HUES48 (cell line): ENCODE results near the gene MYLK.

Experiments used
- H3K27ac ChIP-seq: one replicate; pipeline ENCODE4 v1.7.0; 2013; ENCODE audit warnings: low read depth, low read length, inconsistent platforms
- H3K27me3 ChIP-seq: 2 replicates; pipeline ENCODE4 v1.6.1; 2013; ENCODE audit warnings: mild to moderate bottlenecking, low read length; ENCODE audit not compliant: control insufficient read depth, insufficient read depth
- H3K36me3 ChIP-seq: 2 replicates; pipeline ENCODE4 v1.6.1; 2013; ENCODE audit warnings: low read length; ENCODE audit not compliant: control insufficient read depth, insufficient read depth
- H3K4me1 ChIP-seq: 2 replicates; pipeline ENCODE4 v1.6.1; 2013; ENCODE audit warnings: mild to moderate bottlenecking, low read length; ENCODE audit not compliant: control insufficient read depth, insufficient read depth
- H3K4me3 ChIP-seq: 2 replicates; pipeline ENCODE4 v1.5.1; 2013; ENCODE audit warnings: mild to moderate bottlenecking, low read depth, low read length
- H3K9ac ChIP-seq: 2 replicates; pipeline ENCODE4 v1.6.1; 2013; ENCODE audit warnings: mild to moderate bottlenecking, low read depth, low read length, moderate library complexity
- H3K9me3 ChIP-seq: 2 replicates; pipeline ENCODE4 v1.6.1; 2013; ENCODE audit warnings: low read length; ENCODE audit not compliant: control insufficient read depth, insufficient read depth

MYLK gene

DNA sequence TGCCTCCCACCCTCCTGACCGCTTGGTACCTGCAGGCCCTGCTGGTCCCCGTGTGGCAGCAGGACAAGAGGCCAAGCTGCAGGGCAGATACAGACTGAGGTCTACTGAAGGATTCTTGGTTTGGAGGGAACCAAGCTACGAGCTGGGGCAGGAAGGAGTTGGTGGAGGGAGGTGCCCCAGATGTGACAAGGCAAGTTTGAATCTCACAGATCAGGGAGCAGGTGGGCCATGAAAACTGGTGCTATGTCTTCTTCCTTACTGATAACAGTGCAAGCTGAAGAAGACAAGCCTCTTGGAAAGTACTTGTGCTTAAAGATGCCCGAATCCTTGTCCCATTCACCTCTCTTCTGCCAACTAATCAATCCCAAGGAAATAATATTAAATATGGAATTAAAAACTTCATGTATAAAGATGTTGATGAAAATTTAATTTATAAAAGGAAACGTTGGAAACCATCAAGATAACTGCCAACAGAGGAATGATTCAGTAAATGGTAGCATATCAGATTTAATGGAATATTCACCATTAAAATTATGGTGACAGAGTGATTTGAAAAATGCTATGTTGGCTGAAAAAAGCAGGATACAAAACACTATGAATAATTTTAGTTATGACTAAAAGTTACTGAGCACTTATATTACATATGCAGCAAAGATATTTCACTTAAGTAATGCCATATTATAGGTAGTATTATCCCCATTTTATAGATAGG is 107.9 kb downstream of the MYLK start:
- H3K27ac ChIP-seq = no peak overlapping the region
- no peaks in the 10 kb centered on the region for H3K9me3 ChIP-seq
- H3K4me3 ChIP-seq = no peak overlapping the region
- no peaks in the 10 kb centered on the region for H3K36me3 ChIP-seq
- no peak overlapping the region for H3K9ac ChIP-seq
- H3K4me1 ChIP-seq = no peaks in the 10 kb centered on the region
- no peaks in the 10 kb centered on the region for H3K27me3 ChIP-seq

DNA sequence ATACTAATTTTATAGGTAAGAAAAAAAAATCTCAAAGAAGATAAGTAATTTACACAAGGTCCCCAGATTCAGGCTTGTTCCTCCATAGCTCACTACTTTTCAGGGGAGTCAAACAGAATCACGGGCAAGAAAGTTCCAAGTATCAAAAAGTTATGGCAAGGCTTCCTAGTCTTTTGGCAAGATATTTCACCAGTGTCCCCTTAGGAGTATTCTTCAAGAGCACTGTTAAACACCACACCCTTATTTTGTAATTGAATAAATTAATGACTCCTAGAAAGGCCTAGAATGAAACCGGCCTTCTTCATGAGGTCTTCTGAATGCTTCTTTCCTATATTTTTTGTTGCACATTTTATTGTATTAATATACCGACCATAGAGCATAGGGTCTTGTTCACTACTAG is 109.7 kb downstream of the MYLK start:
- Histone ChIP-seq H3K9me3 (no peaks in the 10 kb centered on the region), H3K4me1 (no peaks in the 10 kb centered on the region), H3K27me3 (no peaks in the 10 kb centered on the region), H3K27ac (no peak overlapping the region), H3K9ac (no peak overlapping the region), H3K36me3 (no peaks in the 10 kb centered on the region), H3K4me3 (no peak overlapping the region)

DNA sequence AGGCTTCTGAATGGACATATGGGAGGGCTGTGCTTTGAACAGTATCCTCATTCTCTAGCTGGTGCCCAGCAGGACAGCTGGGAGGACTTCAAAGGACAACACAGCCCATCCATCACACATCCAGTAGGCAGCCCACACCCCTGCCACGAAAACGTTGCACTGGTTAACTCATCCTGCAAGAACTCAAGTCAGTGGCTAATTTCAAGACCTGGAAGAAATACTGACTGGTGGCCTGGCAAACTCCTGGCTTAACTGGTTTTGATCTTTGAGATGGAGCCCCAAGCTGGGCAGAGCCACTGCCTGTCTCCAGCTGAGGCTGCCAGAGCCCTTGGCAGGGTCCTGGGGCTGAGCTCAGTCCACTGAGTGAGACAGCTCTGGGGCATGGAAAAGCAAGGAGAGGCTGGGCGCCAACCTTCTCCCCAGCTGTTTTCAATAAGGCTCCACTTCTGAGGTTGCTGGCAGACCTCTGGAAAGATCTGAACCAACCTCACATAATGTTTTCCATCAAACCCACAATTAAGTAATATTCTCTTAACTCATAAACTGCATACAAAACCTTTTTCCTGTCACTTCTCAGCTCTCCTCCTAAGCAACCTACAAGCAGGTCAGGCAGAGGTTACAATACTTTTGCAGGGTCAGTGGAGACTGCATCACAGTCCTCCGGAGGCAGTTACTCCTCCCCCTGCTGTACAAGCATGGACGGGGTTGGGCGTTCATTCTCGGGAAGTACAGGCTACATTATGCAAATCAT is 110.3 kb downstream of the MYLK start:
- Histone ChIP-seq H3K27ac (no peak overlapping the region), H3K9me3 (no peaks in the 10 kb centered on the region), H3K36me3 (no peaks in the 10 kb centered on the region), H3K4me1 (no peaks in the 10 kb centered on the region), H3K27me3 (no peaks in the 10 kb centered on the region), H3K9ac (no peak overlapping the region), H3K4me3 (no peak overlapping the region)

DNA sequence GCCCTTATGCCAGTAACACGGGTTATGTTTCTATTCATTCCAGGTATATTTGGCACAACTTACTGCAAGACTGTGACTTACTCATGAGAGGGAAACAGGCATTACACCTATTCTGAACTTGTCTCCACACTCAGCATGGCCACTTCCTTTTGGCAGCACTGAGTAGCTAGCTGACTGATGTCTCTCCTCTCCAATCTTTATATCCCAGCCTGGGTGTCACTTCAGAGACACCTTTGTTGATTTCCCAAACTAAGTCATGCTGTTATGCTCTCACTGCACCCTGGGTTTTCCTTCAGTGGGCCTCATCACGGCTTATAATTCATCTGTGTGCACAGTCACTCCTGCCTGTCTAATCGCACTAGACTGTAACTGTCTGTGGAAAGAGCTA is 114.8 kb downstream of the MYLK start:
- H3K9me3 ChIP-seq = no peaks in the 10 kb centered on the region
- H3K27ac ChIP-seq = no peak overlapping the region
- H3K4me1 ChIP-seq = peaks cover 9% of the 10 kb centered on the region; the same call in 1 of the 2 replicates
- no peak overlapping the region for H3K4me3 ChIP-seq
- H3K36me3 ChIP-seq = no peaks in the 10 kb centered on the region
- no peaks in the 10 kb centered on the region for H3K27me3 ChIP-seq
- H3K9ac ChIP-seq = no peak overlapping the region

DNA sequence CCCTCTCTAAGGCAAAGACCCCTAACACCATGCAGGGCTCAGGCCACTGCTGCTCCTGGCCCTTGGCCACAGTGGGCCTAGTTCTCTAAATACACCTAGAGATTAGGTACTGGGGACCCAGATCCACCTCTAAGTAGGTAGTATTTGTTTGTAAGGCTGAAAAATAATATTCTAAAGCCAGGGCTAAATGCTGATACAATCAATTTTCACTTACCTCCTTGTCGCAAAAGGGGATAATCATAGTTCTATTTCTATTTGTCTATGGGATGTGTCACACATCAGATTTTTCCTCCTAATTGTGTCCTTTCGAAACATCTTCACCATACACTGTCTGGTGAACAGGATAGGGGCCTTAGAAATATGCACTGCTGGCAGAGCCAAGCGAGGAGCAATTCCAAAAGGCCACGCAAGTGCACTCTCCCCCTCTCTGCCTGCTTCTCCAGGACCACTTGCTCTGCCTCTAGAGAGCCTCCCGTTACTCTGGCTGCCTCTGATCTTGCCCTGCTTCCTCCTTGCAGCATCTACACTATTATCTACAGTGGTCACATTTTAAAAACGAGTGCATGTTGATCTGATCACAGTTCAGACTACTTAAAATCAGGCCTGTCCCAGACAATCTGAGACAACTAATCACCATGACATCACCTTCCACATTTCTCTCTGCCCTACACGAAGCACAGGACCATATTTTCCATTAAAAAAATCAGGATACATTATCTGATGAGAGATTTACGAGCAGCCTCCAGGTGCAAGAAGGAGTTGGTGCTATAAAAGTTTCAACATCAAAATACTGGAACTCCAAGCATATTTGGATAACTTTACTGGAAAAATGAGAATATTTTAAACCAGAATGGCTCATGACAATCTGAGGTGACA is 115.4 kb downstream of the MYLK start:
- no peaks in the 10 kb centered on the region for H3K27me3 ChIP-seq
- H3K36me3 ChIP-seq = no peaks in the 10 kb centered on the region
- H3K9ac ChIP-seq = no peak overlapping the region
- no peak overlapping the region for H3K27ac ChIP-seq
- no peak overlapping the region for H3K4me3 ChIP-seq
- H3K4me1 ChIP-seq = peaks cover 9% of the 10 kb centered on the region; the same call in 1 of the 2 replicates
- H3K9me3 ChIP-seq = no peaks in the 10 kb centered on the region

DNA sequence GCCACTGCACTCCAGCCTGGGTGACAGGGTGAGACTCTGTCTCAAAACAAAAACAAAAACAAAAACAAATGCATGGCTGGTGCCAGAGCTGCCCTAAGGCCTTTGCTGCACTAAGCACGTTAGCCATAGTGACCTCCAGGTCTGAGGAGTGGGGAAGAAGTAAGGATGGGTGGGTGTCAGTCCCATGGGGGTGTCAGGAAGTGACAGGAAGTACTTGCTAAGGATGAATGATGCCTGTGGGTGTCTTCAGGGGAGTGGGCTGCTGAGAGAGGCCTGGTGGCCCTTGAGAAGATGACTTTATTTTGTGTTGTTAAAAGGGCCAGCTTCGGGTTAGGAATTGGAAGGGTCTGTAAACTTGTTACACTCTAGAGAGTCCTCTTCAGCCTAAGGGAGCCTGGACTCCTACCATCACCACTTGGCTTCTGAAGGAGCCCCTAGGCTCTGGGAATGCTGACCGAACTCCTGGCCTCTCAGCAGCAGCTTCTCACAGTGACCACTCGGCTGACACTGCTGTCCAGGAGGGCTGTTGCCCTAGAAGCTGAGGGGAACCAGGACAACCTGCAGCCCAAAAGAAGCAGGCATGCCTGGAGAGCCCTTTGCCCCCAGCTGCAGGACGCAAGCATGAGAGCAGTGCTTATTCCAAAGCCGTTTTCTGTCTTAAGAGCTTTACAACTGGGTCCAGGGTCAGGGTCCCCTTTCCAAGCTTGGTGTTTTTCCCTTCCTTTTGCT is 116.4 kb downstream of the MYLK start:
- no peaks in the 10 kb centered on the region for H3K27me3 ChIP-seq
- H3K27ac ChIP-seq = no peak overlapping the region
- peaks cover 9% of the 10 kb centered on the region; the same call in 1 of the 2 replicates for H3K4me1 ChIP-seq
- H3K4me3 ChIP-seq = no peak overlapping the region
- H3K9me3 ChIP-seq = no peaks in the 10 kb centered on the region
- H3K9ac ChIP-seq = no peak overlapping the region
- H3K36me3 ChIP-seq = no peaks in the 10 kb centered on the region

DNA sequence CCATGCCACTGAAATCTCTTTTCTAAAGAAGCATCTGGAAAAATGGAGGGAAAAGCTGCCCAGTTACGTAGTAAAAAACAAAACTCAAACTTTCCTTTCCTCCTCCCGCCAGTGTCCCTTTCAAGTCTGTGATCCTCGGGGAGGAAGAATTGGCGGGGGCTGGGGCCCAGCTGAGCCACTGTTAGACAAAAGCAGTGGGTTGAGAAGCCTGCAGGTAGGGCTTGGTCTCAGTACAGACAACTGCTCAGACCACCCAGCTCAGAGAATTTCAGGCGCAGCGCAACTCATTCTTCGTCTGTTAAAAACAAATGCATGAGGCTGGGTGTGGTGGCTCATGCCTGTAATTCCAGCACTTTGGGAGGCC is 117.1 kb downstream of the MYLK start:
- Histone ChIP-seq H3K4me3 (no peak overlapping the region), H3K27ac (no peak overlapping the region), H3K9ac (no peak overlapping the region), H3K27me3 (no peaks in the 10 kb centered on the region), H3K4me1 (peaks cover 9% of the 10 kb centered on the region; the same call in 1 of the 2 replicates), H3K36me3 (no peaks in the 10 kb centered on the region), H3K9me3 (no peaks in the 10 kb centered on the region)

DNA sequence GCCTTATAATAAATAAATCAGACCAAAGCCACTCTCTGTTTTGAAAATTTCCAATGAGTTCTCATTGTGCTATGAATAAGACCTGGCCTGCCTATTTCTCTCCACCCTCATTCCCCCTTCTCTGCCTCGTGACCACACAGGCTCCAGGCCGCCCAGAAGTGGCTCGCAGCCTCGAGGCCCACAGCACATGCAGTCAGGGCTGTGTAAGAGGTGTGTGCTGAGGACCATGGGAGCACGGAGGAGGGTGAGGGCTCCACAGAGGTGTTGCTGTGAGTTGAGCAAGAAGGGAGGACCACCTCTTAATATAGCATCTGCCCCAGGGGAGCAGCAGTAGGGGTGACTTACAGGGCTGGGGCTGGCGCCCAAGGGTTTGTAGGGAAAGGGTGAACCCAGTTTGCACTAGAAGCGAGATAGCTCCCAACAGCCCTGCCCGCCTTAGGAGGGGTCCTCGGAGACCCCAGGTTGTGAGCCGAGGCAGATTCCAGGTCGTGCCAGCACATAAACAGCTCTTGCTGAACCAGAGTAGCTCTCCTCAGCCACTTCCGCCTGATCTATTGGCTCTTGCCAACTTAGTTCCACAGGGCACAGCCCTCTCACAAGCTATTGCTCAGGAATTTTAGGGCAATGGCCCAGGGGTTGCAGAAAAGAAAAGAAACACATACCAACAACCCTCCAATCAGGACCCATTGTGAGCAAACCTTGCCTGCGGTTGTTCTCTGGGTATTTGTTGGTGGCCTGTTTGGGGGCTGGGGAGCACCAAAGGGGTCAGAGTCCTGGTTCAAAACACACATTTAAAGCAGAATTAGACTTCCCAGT is 117.7 kb downstream of the MYLK start:
- no peak overlapping the region for H3K9ac ChIP-seq
- peaks cover 9% of the 10 kb centered on the region; the same call in 1 of the 2 replicates for H3K4me1 ChIP-seq
- H3K36me3 ChIP-seq = no peaks in the 10 kb centered on the region
- H3K27me3 ChIP-seq = no peaks in the 10 kb centered on the region
- H3K4me3 ChIP-seq = no peak overlapping the region
- no peak overlapping the region for H3K27ac ChIP-seq
- no peaks in the 10 kb centered on the region for H3K9me3 ChIP-seq

DNA sequence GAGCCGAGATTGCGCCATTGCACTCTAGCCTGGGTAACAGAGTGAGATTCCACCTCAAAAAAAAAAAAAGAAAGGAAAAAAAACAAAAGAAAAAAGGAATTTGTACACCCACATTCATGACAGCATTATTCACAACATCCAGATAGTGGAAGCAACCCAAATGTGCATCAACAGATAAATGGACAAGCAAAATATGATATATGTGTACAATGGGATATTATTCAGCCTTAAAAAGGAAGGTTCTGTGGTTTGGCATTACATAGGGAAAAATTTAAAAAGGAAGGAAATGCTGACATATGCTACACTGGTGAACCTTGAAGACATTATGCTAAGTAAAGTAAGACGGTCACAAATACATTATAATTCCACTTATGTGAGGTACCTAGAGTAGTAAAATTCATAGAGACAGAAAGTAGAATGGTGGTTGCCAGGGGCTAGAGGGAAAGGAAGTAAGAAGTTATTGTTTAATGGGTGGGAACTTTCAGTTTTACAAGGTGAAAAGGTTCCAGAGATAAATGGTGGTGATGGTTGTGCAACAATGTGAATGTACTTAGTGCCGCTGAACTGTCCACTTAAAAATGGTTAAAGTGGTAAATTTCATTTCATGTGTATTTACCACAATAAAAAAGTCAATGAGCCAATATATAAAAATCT is 118.5 kb downstream of the MYLK start:
- Histone ChIP-seq H3K9me3 (no peaks in the 10 kb centered on the region), H3K4me1 (peaks cover 9% of the 10 kb centered on the region; the same call in 1 of the 2 replicates), H3K27ac (no peak overlapping the region), H3K36me3 (no peaks in the 10 kb centered on the region), H3K9ac (no peak overlapping the region), H3K4me3 (no peak overlapping the region), H3K27me3 (no peaks in the 10 kb centered on the region)
